Sigmoid colon (tissue), 4 donors: Measurements from ENCODE around the gene CDKAL1.

Experiments used
- CTCF ChIP-seq, 4 experiments: fragments of 450-650 bp in 3 of 4; fragments of 200-600 bp in 1 of 4; IDR thresholded peaks; one replicate each; pipeline ENCODE4 v1.5.1; 2016 to 2019; ENCODE audit warnings: antibody characterized with exemption in 4 of 4, mild to moderate bottlenecking in 3 of 4, moderate library complexity in 2 of 4
- EP300 ChIP-seq, 4 donors: sonication (generic); formaldehyde crosslinking; IDR thresholded peaks; one replicate each; pipeline ENCODE4 v1.6.1; 2017; ENCODE audit warnings: antibody characterized with exemption in 4 of 4
- POLR2A ChIP-seq, 2 donors: fragments of 450-650 bp; IDR thresholded peaks; one replicate each; pipeline ENCODE4 v1.6.1; 2016; ENCODE audit warnings: antibody characterized with exemption in 2 of 2, mild to moderate bottlenecking in 2 of 2, moderate library complexity in 2 of 2

GRCh38 chr6:20600831-20601230, 66.6 kb downstream of the CDKAL1 start:
- TF ChIP-seq EP300 (IDR thresholded peaks at IDR 0.05): no peak
- no peak for TF ChIP-seq POLR2A (IDR thresholded peaks at IDR 0.05)
- TF ChIP-seq CTCF (IDR thresholded peaks at IDR 0.05): no peak
